Measurements from ENCODE around the gene GTPBP6. TPM values are rescaled to one million over a fixed set of nuclear protein-coding genes. Genes with fewer than 3 reads are reported as not detected.
A peak's percentile ranks its signal among the peaks of the same experiment; 100 is the strongest.

The GTPBP6 gene
- total RNA-seq, 1 donor from 2014 or later: 53.5 TPM

DNA sequence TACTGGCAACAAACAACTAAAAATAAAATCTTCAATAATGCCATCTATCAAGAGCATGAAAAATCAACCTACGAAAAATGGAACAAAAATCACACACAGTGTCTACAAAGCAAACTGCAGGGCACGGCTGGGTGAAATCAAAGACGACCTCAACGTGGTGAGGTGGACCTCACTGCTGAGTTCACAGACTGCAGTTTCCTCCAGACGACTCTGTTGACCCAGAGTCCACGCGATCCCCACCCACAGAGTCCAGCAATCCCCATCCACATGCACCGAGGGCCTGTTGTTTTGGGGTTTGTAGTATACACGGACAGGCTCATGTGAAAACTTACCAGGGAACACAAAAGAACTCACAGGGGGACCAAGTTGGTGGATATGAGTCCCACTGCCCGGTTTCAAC, 31.1 kb upstream of the GTPBP6 start:
- no peak for TF ChIP-seq CTCF (conservative IDR thresholded peaks at IDR 0.05)
- no peak overlapping the region for H3K27ac Mint-ChIP-seq
- H3K9me3 Mint-ChIP-seq: no peaks in the 10 kb centered on the region
- no peak overlapping the region for H3K4me3 Mint-ChIP-seq
- H3K4me1 Mint-ChIP-seq (ENCODE audit: unreplicated experiment): peaks cover under 1% of the 10 kb centered on the region
- peaks cover 9% of the 10 kb centered on the region for H3K36me3 Mint-ChIP-seq
- DNase-seq (ENCODE audit: extremely low spot score, unreplicated experiment): no peak
- H3K27me3 Mint-ChIP-seq: no peaks in the 10 kb centered on the region

DNA sequence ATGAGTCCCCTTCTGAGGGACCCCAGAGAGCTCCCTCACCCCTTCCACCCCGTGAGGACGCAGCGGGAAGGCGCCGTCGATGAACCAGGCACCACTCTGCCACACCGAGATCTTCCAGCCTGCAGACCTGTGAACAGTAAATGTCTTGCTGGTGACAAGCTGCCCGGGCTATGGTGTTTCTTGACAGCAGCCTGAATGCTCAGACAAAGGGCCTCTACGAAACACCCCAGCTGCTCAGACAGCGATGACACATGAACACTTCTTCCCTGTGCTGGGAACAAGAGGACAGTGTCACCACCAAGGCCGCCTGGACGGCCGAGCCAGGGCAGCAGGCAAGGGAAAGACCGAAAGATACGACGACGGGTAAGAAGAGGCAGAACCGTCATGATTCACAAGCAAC, 30.6 kb upstream of the GTPBP6 start:
- no peak for DNase-seq (ENCODE audit: extremely low spot score, unreplicated experiment)
- no peaks in the 10 kb centered on the region for H3K9me3 Mint-ChIP-seq
- no peak overlapping the region for H3K27ac Mint-ChIP-seq
- no peak overlapping the region for H3K4me3 Mint-ChIP-seq
- no peak for TF ChIP-seq CTCF (conservative IDR thresholded peaks at IDR 0.05)
- peaks cover 7% of the 10 kb centered on the region for H3K36me3 Mint-ChIP-seq
- no peaks in the 10 kb centered on the region for H3K4me1 Mint-ChIP-seq (ENCODE audit: unreplicated experiment)
- no peaks in the 10 kb centered on the region for H3K27me3 Mint-ChIP-seq

- H3K4me1 Mint-ChIP-seq (ENCODE audit: unreplicated experiment): no peaks in the 10 kb centered on the region
- H3K9me3 Mint-ChIP-seq: no peaks in the 10 kb centered on the region
- H3K4me3 Mint-ChIP-seq: no peak overlapping the region
- H3K36me3 Mint-ChIP-seq: peaks cover 7% of the 10 kb centered on the region
- peak overlapping the region; percentile 60 for H3K27ac Mint-ChIP-seq
- H3K27me3 Mint-ChIP-seq: no peaks in the 10 kb centered on the region
- DNase-seq (ENCODE audit: extremely low spot score, unreplicated experiment): no peak
- TF ChIP-seq CTCF (conservative IDR thresholded peaks at IDR 0.05): no peak
Measured at GRCh38 chrX:348461-349117, 30.0 kb upstream of the GTPBP6 start.

DNA sequence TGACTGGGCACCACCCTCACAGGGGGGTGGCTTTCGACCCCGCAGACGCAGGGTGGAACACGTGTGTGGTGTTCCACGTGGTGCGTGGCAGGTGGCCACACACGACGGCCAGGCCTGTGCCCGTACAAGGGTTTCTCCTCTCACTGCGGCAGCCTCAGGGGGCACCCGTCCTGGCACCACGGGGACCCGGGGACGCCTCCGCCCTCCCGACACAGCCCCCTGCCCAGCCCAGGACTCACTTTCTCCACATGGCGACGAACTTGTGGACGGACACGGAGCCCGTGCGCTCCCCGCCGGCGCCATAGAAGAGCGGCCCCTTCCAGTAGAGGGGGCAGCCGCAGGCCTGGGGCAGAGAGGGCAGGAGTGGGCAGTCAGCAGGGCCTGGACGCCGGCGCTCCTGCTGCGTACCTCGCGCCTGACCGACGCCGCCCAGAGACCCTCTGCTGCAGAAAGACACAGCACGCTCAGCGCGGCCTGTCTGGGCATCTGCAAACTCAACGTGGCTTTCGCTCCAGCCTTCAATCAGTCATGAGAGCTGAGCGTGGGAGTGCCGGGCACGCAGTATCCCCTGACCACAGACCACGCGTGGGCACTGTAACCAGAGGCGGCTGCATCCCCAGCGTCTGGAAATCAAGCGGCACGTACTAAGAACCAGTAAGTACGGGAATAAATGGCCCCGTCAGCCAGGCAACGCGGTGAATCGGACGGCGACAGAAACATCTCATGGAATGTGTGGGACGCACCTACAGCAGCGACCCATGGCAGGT, 28.9 kb upstream of the GTPBP6 start:
- TF ChIP-seq CTCF (conservative IDR thresholded peaks at IDR 0.05): no peak
- no peak overlapping the region for H3K4me3 Mint-ChIP-seq
- no peaks in the 10 kb centered on the region for H3K27me3 Mint-ChIP-seq
- no peak for DNase-seq (ENCODE audit: extremely low spot score, unreplicated experiment)
- no peak overlapping the region for H3K27ac Mint-ChIP-seq
- H3K36me3 Mint-ChIP-seq: peaks cover 7% of the 10 kb centered on the region
- H3K9me3 Mint-ChIP-seq: no peaks in the 10 kb centered on the region
- H3K4me1 Mint-ChIP-seq (ENCODE audit: unreplicated experiment): no peaks in the 10 kb centered on the region

DNA sequence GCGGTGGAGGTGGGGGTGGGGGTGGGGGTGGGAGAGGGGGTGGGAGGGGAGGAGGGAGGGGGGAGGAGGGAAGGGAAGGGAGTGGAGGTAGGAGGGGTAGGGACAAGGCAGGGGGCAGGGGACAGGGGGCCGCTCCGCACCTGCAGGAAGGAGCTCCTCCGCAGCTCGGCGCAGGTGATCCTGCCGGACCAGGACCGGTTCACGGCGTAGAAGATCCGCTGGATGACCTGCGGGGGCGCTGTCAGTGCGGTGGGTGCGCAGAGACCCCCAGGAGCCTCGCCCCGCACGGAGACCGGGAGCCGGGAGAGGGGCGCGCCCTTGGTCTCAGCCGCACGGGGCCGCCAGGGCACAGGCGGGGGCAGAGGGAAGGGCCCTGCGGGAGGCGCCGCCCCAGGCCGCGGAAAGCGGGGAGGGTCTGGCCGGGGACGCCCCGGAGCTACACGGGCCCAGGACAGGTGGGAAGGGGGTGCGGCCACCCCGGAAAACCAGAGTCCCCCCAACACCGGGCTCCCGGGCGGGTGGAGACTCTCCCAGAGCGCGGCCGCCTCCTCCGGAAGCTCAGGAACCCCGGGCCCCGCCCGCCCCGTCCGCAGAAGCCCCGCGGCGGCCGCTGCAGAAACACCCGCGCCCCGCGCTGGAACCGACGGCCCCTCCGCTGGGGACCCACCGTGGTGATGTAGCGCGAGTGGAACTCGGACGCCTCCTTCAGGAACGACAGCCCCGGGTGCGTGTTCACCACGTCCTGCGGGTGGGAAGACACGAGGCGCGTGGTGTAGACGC, 27.6 kb upstream of the GTPBP6 start:
- Mint-ChIP-seq H3K9me3 (no peaks in the 10 kb centered on the region), H3K27ac (no peak overlapping the region), H3K4me3 (no peak overlapping the region), H3K36me3 (peaks cover 11% of the 10 kb centered on the region), H3K4me1 (ENCODE audit: unreplicated experiment) (no peaks in the 10 kb centered on the region), H3K27me3 (no peaks in the 10 kb centered on the region)
- no peak for TF ChIP-seq CTCF (conservative IDR thresholded peaks at IDR 0.05)
- no peak for DNase-seq (ENCODE audit: extremely low spot score, unreplicated experiment)

Data from type B pancreatic cell (in vitro differentiated cells).